GM23338 (cell line): ENCODE data around the gene SNPH. TPM values are rescaled to one million over a fixed set of nuclear protein-coding genes. Genes with fewer than 3 reads are reported as not detected.

Experiments
- ATAC-seq: fragments of 200-7000 bp; cut with Tn5 transposase; 3 replicates; pipeline ENCODE4 v1.9.1; 2020
- DNase-seq: peaks from one replicate; pipeline ENCODE4 v3.0.0-alpha.2; 2015; ENCODE audit warnings: low spot score
- H2AFZ ChIP-seq: fragments of 200-600 bp; sonication (generic); 2 replicates; pipeline ENCODE4 v1.8.0; 2016; ENCODE audit warnings: antibody characterized with exemption, mild to moderate bottlenecking, moderate library complexity
- H3F3A ChIP-seq: fragments of 200-600 bp; sonication (generic); replicated peaks from 2 replicates; pipeline ENCODE4 v1.8.0; 2017; ENCODE audit warnings: antibody characterized with exemption, mixed run types, low read depth
- H3K27ac ChIP-seq: fragments of 200-600 bp; sonication (generic); 2 replicates; pipeline ENCODE4 v1.6.1; 2016; ENCODE audit warnings: low read depth
- H3K27me3 ChIP-seq: fragments of 200-600 bp; sonication (generic); 2 replicates; pipeline ENCODE4 v1.8.0; 2016; ENCODE audit warnings: mild to moderate bottlenecking, mixed run types, moderate library complexity; ENCODE audit not compliant: insufficient read depth
- H3K36me3 ChIP-seq: fragments of 200-600 bp; sonication (generic); 2 replicates; pipeline ENCODE4 v1.8.0; 2016; ENCODE audit warnings: mild to moderate bottlenecking; ENCODE audit not compliant: insufficient read depth
- H3K4me1 ChIP-seq: fragments of 200-600 bp; sonication (generic); 2 replicates; pipeline ENCODE4 v1.8.0; 2016; ENCODE audit warnings: mild to moderate bottlenecking, moderate library complexity; ENCODE audit not compliant: insufficient read depth
- H3K4me2 ChIP-seq: fragments of 200-600 bp; sonication (generic); 2 replicates; pipeline ENCODE4 v1.7.1; 2017; ENCODE audit warnings: mixed run types
- H3K4me3 ChIP-seq: fragments of 200-600 bp; sonication (generic); 2 replicates; pipeline ENCODE4 v1.6.1; 2016; ENCODE audit warnings: mixed run types
- H3K79me2 ChIP-seq: fragments of 200-600 bp; sonication (generic); replicated peaks from 2 replicates; pipeline ENCODE4 v1.8.0; 2017; ENCODE audit warnings: mild to moderate bottlenecking; ENCODE audit not compliant: insufficient read depth
- H3K9me2 ChIP-seq: fragments of 200-600 bp; sonication (generic); 2 replicates; pipeline ENCODE4 v1.8.0; 2017; ENCODE audit not compliant: insufficient read depth
- H4K20me1 ChIP-seq: fragments of 200-600 bp; sonication (generic); replicated peaks from 2 replicates; pipeline ENCODE4 v1.8.0; 2017; ENCODE audit warnings: mild to moderate bottlenecking; ENCODE audit not compliant: insufficient read depth
- H3K27ac Mint-ChIP-seq: 2 replicates; pipeline ENCODE4 v1.8.0; 2020; ENCODE audit warnings: inconsistent platforms, mild to moderate bottlenecking, moderate library complexity, mixed read lengths
- H3K27me3 Mint-ChIP-seq: 3 replicates; pipeline ENCODE4 v1.8.0; 2022; ENCODE audit warnings: low read depth, mild to moderate bottlenecking, moderate library complexity, mixed read lengths, inconsistent platforms; ENCODE audit not compliant: insufficient read depth, poor library complexity
- H3K36me3 Mint-ChIP-seq: 3 replicates; pipeline ENCODE4 v1.8.0; 2021; ENCODE audit warnings: low read depth, mild to moderate bottlenecking, inconsistent platforms, moderate library complexity, mixed read lengths
- H3K4me1 Mint-ChIP-seq: 3 replicates; pipeline ENCODE4 v1.8.0; 2020; ENCODE audit warnings: mild to moderate bottlenecking, inconsistent platforms, mixed read lengths
- H3K4me3 Mint-ChIP-seq: 3 replicates; pipeline ENCODE4 v1.8.0; 2021; ENCODE audit warnings: moderate library complexity, mild to moderate bottlenecking, inconsistent platforms, mixed read lengths
- H3K9me3 Mint-ChIP-seq: 3 replicates; pipeline ENCODE4 v1.8.0; 2020; ENCODE audit warnings: moderate library complexity, mild to moderate bottlenecking, inconsistent platforms, mixed read lengths
- CREB1 ChIP-seq: fragments of 250-450 bp; sonication (Bioruptor Pico); IDR thresholded peaks from 2 replicates; pipeline ENCODE4 v1.5.0; 2020; ENCODE audit warnings: low read depth, mild to moderate bottlenecking, moderate library complexity
- EZH2 ChIP-seq: fragments of 200-600 bp; sonication (generic); IDR thresholded peaks from one replicate; pipeline ENCODE4 v1.8.0; 2017; ENCODE audit warnings: antibody characterized with exemption, mild to moderate bottlenecking, low read depth; ENCODE audit not compliant: unreplicated experiment
- JUNB ChIP-seq: IDR thresholded peaks from one replicate; pipeline ENCODE4 v1.6.1; 2016; ENCODE audit warnings: antibody characterized with exemption; ENCODE audit not compliant: unreplicated experiment
- POLR2AphosphoS5 ChIP-seq: IDR thresholded peaks from 2 replicates; pipeline ENCODE4 v1.6.1; 2016; ENCODE audit warnings: antibody characterized with exemption, low read depth
- ZNF114 ChIP-seq: fragments of 250-450 bp; sonication (Bioruptor Pico); IDR thresholded peaks from 2 replicates; pipeline ENCODE4 v1.5.0; 2020; ENCODE audit warnings: mild to moderate bottlenecking, moderate library complexity
- polyA plus RNA-seq: library from polyadenylated mRNA; unstranded; fragments of >200 nt; fragmentation: Nextera tagmentation; extraction: Ambion mirVana; gene quantifications from 2 replicates; pipeline ENCODE4 v1.2.1, GENCODE V29; 2016
- total RNA-seq: library from RNA; depleted of rRNA; stranded (reverse); fragments of >200 nt; shearing (Covaris generic); gene quantifications from 2 replicates; pipeline ENCODE4 v1.2.3, GENCODE V29; 2014
- TF ChIP-seq, protein P1 (sequence below): IDR thresholded peaks from one replicate; pipeline ENCODE4 v1.6.1; 2018; ENCODE audit warnings: antibody characterized with exemption; ENCODE audit not compliant: unreplicated experiment

The SNPH gene
- total and polyA plus RNA-seq, 2 experiments from 2014 or later: 1.5 to 5.8 TPM

DNA sequence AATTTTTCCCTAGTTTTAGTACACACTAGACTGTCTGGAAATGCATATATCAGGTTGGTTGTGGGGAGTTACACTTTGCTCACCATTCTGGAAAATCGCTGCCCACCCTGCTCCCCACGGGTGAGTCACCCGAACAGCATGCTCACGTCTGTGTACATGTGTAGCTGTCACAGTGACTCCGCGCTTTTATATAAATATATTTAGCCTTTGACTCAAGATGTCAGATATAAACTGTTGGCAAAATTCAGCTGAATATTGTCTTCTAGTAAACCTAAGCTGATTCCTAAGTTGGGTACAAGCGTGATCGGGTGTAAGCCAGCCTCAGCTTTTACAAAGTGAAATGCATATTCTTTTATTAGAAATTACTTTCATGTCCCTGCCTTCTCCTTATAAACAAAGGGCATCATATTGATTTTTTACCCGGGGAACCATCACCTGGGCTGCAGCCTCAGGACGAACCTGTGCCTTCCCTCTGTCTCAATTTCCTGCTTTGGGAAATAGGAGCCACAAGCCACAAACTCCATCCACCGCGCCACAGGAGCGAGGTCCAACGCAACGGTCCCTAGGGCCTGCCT is 58.6 kb downstream of the SNPH start (continued):
- TF ChIP-seq, protein P1, sequence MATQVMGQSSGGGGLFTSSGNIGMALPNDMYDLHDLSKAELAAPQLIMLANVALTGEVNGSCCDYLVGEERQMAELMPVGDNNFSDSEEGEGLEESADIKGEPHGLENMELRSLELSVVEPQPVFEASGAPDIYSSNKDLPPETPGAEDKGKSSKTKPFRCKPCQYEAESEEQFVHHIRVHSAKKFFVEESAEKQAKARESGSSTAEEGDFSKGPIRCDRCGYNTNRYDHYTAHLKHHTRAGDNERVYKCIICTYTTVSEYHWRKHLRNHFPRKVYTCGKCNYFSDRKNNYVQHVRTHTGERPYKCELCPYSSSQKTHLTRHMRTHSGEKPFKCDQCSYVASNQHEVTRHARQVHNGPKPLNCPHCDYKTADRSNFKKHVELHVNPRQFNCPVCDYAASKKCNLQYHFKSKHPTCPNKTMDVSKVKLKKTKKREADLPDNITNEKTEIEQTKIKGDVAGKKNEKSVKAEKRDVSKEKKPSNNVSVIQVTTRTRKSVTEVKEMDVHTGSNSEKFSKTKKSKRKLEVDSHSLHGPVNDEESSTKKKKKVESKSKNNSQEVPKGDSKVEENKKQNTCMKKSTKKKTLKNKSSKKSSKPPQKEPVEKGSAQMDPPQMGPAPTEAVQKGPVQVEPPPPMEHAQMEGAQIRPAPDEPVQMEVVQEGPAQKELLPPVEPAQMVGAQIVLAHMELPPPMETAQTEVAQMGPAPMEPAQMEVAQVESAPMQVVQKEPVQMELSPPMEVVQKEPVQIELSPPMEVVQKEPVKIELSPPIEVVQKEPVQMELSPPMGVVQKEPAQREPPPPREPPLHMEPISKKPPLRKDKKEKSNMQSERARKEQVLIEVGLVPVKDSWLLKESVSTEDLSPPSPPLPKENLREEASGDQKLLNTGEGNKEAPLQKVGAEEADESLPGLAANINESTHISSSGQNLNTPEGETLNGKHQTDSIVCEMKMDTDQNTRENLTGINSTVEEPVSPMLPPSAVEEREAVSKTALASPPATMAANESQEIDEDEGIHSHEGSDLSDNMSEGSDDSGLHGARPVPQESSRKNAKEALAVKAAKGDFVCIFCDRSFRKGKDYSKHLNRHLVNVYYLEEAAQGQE: no peak

DNA sequence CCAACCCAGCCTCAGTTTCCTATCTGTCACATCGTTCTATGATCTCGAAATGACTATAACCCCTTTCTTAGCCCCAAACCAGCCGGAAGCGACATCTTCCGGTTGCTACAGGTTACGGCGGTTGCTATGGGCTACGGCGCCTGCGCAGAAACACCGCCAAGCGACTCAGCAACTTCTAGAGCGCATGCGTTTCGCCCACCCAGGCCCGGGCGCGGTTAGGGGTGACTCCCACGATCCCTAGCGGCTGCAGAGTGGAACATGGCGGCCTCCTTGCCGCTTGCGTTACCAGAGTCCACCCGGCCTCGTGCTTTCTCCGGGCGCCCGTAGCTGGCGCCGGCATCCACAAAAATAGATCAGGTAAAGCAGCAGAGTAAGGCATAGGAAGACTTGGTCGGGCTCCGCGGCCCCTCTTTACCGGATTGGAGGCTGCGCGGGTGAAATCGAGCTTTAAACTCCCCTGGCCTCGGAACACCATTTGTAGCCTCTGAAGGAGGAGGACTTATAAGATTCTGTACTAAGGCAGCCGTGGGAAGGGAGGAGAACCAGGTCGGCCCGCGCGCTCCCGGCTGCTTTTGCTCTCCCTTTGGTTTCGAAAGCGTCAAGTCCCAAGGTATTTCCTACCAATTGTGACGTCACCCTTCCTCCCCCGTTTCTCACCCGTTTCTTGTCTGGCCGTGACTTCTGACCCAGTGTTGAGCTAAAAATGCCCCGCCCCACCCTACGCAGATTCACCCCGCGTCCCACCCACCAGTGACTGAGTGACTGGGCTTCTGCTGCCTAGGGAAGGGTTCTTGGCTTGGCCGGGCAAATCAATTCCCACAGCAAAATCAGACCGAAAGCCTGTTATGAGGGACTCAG is 59.3 kb downstream of the SNPH start:
- H3K27me3 ChIP-seq: no peaks in the 10 kb centered on the region
- peaks cover 16% of the 10 kb centered on the region; the same call in 1 of the 2 replicates for H4K20me1 ChIP-seq
- Mint-ChIP-seq H3K27me3 (peaks cover 7% of the 10 kb centered on the region), H3K4me3 (no peak overlapping the region), H3K9me3 (no peaks in the 10 kb centered on the region), H3K4me1 (peaks cover 8% of the 10 kb centered on the region; the same call in 2 of the 3 replicates), H3K36me3 (no peaks in the 10 kb centered on the region; the same call in 1 of the 3 replicates), H3K27ac (no peak overlapping the region)
- peak overlapping the region; percentile 97 for H3K27ac ChIP-seq
- H3K79me2 ChIP-seq: peaks cover 36% of the 10 kb centered on the region
- no peaks in the 10 kb centered on the region for H3K36me3 ChIP-seq
- H3K9me2 ChIP-seq: no peaks in the 10 kb centered on the region
- peak overlapping the region; percentile 94 for H3K4me3 ChIP-seq
- H2AFZ ChIP-seq: peak overlapping the region; percentile 85
- peak overlapping the region; percentile 88 for H3K4me2 ChIP-seq
- no peak for TF ChIP-seq ZNF114 (CRISPR knock-in tag)
- TF ChIP-seq EZH2: no peak
- TF ChIP-seq CREB1 (CRISPR knock-in tag): peak; percentile 95
- TF ChIP-seq JUNB: no peak
- TF ChIP-seq POLR2AphosphoS5: peak; percentile 90
- ATAC-seq (peak; percentile 89), DNase-seq (peak; percentile 96)
- no peaks in the 10 kb centered on the region for H3F3A ChIP-seq
- peaks cover 7% of the 10 kb centered on the region for H3K4me1 ChIP-seq
